SH-SY5Y (cell line): ENCODE measurements around the gene SLCO4A1.

Source experiments
- GATA2 ChIP-seq: IDR thresholded peaks from 2 replicates; pipeline ENCODE4 v1.6.1; 2011; ENCODE audit warnings: mild to moderate bottlenecking, low read depth, low read length
- GATA3 ChIP-seq: IDR thresholded peaks from 2 replicates; pipeline ENCODE4 v1.6.1; 2011; ENCODE audit warnings: low read depth, mild to moderate bottlenecking, low read length, moderate library complexity

GRCh38 chr20:62618611-62619529, 23.4 kb upstream of the SLCO4A1 start:
- TF ChIP-seq GATA3, result no peak
- no peak for TF ChIP-seq GATA2
